Left ventricle myocardium inferior (tissue), 1 donor: ENCODE measurements around the gene SPATA2L. TPM values are rescaled to one million over a fixed set of nuclear protein-coding genes. Genes with fewer than 3 reads are reported as not detected.
"Not testable (repeated sequence)": the region's sequence is repeated elsewhere in the genome, so short reads cannot be mapped to it uniquely, and the experiment has no call there.

ENCODE experiments used
- DNase-seq: peaks from one replicate; pipeline ENCODE4 v3.0.0-alpha.2; 2020
- H3K27ac ChIP-seq: fragments of 200-600 bp; replicated peaks from 2 replicates; pipeline ENCODE4 v1.8.0; 2021
- H3K27me3 ChIP-seq: fragments of 200-600 bp; 2 replicates; pipeline ENCODE4 v1.8.0; 2021; ENCODE audit warnings: low read depth
- H3K36me3 ChIP-seq: fragments of 200-600 bp; 2 replicates; pipeline ENCODE4 v1.8.0; 2021
- H3K4me1 ChIP-seq: fragments of 200-600 bp; 2 replicates; pipeline ENCODE4 v1.8.0; 2021
- H3K4me3 ChIP-seq: fragments of 200-600 bp; 2 replicates; pipeline ENCODE4 v1.8.0; 2021; ENCODE audit warnings: mild to moderate bottlenecking, moderate library complexity
- H3K9me3 ChIP-seq: fragments of 200-600 bp; replicated peaks from 2 replicates; pipeline ENCODE4 v1.8.0; 2021
- CTCF ChIP-seq: fragments of 200-600 bp; IDR thresholded peaks from 2 replicates; pipeline ENCODE4 v1.8.0; 2021; ENCODE audit warnings: antibody characterized with exemption, mild to moderate bottlenecking, borderline replicate concordance
- intact Hi-C: fragments of 100-400 bp; cut with micrococcal nuclease; formaldehyde crosslinking; loops from one replicate; pipeline ENCODE4 v1.11.0; 2022
- total RNA-seq: library from RNA; stranded (reverse); fragmentation: NEBNext Ultra II Directional; extraction: Animal tissue kit (Norgen Biotek cat#: 25700); gene quantifications from one replicate; pipeline ENCODE4 v1.2.1, GENCODE V29; 2021
- donor health status: DM: no; HTN: yes; CAD: no; lungs with severe emphysema.

The SPATA2L gene
- total RNA-seq, 1 donor from 2014 or later = 2.1 TPM

GRCh38 chr16:89696670-89697128 lies 4.8 kb downstream of the SPATA2L start:
- Histone ChIP-seq H3K27ac (no peak overlapping the region), H3K36me3 (peaks cover 28% of the 10 kb centered on the region), H3K27me3 (no peaks in the 10 kb centered on the region), H3K4me3 (no peak overlapping the region), H3K9me3 (no peaks in the 10 kb centered on the region), H3K4me1 (peaks cover 25% of the 10 kb centered on the region)
- no peak for TF ChIP-seq CTCF
- intact Hi-C loops = no loop called here
- DNase-seq = no peak

DNA sequence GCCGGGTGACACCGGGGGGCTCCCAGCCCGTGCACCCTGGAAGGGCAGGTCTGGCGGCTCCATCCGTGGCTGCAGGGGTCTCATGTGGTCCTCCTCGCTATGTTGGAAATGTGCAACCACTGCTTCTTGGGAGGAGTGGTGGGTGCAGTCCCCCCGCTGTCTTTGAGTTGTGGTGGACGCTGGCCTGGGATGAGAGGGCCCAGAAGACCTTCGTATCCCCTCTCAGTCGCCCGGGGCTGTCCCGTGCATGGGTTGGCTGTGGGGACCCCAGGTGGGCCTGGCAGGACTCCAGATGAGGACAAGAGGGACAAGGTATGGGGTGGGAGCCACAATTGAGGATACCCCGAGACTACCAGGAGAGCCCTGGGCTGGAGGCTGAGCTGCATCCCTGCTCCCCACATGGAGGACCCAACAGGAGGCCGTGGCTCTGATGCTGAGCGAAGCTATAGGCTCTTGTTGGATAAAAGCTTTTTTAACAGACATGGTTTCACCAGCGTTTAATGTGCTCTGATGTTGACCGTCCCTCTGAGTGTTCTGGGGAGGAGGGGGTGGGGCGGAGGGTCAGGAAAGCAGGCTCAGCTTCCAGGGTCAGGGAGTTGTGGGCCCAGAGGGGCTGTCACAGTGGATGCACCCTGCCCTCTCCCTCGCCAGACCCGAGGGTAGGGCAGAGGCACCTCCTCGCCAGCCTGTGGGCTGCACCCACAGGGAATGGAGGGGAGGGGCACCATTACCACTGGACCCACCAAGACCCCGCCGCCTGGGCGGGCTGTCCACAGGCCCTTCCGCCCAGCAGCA lies 5.4 kb downstream of the SPATA2L start:
- TF ChIP-seq CTCF = no peak
- H3K27ac ChIP-seq = no peak overlapping the region
- H3K36me3 ChIP-seq = peaks cover 34% of the 10 kb centered on the region
- no peak for DNase-seq
- intact Hi-C loops = no loop called here
- H3K9me3 ChIP-seq = no peaks in the 10 kb centered on the region
- no peaks in the 10 kb centered on the region for H3K27me3 ChIP-seq
- H3K4me1 ChIP-seq = peaks cover 18% of the 10 kb centered on the region
- no peak overlapping the region for H3K4me3 ChIP-seq

DNA sequence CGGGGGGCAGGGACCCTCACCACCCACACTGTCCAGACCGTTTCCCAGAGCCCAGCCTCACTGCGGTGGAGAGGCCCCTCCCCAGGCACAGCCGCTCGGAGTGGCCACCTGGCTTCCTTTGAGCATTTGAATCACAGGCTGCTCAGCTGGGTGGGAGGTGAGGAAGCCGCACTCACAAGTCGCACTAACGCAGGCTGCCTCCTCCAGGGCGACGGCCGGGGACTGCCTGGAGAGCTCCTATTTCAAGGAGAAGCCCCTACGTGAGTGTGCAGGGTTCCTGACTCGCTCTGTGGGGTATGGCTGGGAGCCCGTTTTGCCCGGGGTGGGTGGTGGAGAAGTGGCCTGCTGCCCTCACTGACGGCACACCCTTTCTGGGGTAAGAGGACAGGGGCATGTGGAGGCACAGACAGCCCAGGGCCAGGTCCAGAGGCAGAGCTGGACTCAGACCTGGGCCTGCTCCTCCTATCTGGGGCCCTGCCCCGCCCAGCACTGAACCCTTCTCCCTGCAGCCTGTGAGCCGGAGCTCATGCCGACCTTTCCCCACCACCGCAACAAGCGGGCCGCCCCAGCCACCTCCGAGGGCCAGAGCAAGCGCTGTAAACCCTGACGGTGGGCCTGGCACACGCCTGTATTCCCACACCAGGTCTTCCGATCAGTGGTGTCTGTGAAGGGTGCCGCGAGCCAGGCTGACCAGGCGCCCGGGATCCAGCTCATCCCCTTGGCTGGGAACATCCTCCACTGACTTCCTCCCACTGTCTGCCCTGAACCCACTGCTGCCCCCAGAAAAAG lies 6.2 kb downstream of the SPATA2L start:
- intact Hi-C loops = no loop called here
- no peak for DNase-seq
- Histone ChIP-seq H3K27ac (no peak overlapping the region), H3K4me3 (no peak overlapping the region), H3K9me3 (no peaks in the 10 kb centered on the region), H3K27me3 (no peaks in the 10 kb centered on the region), H3K4me1 (peaks cover 10% of the 10 kb centered on the region), H3K36me3 (peaks cover 34% of the 10 kb centered on the region)
- TF ChIP-seq CTCF = no peak

- H3K27ac ChIP-seq, H3K4me1 ChIP-seq, H3K4me3 ChIP-seq, H3K9me3 ChIP-seq, DNase-seq, H3K27me3 ChIP-seq, intact Hi-C loops: not testable (repeated sequence)
- peaks cover 34% of the 10 kb centered on the region for H3K36me3 ChIP-seq
Observed at GRCh38 chr16:89694784-89695085, 6.8 kb downstream of the SPATA2L start.

DNA sequence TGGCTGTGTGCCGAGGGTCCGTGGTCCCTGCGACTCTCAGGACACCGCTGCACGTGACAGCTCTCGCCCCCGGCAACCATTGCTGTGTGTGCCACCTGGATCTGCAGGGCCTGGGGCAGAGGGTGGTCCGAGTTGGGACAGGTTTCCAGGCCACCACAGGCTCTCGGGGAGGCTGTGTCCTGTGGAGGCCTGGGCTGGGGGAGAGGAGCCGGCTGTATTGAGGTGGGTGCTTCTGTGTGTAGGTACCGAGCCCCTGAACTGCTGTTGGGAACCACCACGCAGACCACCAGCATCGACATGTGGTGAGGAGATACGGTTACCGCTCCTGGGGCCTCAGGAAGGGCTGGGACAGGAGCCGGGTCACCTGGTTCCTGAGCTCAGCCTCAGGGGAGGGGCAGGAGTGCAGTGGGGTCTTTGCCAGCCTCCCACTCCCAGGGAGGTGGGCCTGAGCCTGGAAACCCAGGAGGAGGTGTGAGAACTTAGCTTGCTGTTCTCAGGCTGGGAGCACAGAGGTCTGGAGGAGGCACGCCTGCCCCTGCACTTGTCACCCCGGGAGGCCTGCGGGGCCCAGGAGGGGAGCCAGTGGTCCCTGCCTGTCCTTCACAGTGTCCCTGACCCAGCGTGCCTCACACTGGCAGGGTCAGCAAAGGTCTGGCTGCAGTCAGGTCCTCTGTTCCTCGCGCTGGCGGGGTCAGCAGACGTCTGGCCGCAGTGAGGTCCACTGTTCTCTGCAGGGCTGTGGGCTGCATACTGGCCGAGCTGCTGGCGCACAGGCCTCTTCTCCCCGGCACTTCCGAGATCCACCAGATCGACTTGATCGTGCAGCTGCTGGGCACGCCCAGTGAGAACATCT lies 7.3 kb downstream of the SPATA2L start:
- no peak overlapping the region for H3K4me3 ChIP-seq
- DNase-seq = no peak
- no peak overlapping the region for H3K27ac ChIP-seq
- H3K9me3 ChIP-seq = no peaks in the 10 kb centered on the region
- no peaks in the 10 kb centered on the region for H3K4me1 ChIP-seq
- TF ChIP-seq CTCF = no peak
- intact Hi-C loops = no loop called here
- peaks cover 36% of the 10 kb centered on the region for H3K36me3 ChIP-seq
- H3K27me3 ChIP-seq = no peaks in the 10 kb centered on the region
